ENCODE results near the gene PCGF3.

Gene PCGF3

DNA sequence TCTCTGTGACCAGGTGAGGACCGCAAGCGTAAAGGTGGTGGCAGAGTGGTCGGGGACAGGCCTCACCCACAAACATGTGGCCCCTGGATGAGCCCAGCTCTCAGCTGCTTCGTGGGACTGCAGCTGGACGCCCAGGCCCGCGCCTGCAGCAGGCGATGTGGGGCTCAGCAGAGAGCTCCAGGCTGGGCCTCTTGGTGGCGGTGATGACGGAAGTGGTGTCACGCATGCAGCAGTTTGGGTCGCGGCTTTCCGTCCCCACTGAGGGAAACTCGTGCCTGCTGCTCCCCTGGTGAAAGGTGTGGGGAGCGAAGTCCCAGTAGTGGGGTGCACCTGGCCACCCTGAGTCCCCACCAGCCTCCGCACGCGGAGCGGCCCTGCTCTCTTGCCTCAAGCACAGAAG lies 26.9 kb downstream of the PCGF3 start:
- H3K36me3 ChIP-seq (replicated peaks; ENCODE audit: low read depth, low read length): peaks cover 44% of the 10 kb centered on the region

DNA sequence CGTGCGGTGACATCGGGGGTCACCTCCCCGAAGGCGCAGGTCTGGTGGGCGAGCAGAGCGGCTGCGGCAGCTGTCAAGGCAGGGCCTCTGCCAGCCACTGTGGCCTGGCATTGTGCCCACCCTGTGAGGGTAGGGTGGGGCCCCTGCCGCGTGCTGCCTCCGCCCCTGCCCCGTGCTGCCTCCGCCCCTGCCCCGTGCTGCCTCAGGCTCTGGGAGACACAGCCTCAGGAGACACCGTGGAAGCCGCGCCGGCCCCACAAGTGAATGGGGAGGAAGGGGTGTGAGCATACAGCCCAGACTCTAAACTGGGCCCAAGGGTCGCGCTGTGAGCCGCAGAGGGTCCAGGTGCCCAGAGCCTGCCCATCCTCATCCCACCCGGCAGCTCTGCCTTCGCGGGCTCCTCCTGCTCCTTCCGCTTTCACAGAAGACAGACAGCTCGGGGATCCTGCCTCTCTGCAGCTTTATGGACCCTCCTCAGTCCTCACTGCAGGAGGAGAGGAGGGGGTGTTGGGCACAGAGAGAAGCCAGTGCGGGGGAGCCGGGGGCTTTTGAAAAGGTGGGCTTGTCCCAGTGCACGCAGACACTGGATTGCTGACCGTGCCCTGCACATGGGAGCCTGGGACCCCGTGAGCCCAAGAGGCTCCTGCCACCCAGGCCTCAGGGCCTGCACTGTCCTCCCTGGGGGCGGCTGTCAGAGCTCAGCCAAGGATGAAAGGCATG lies 27.4 kb downstream of the PCGF3 start:
- H3K4me3 ChIP-seq (ENCODE audit: low read length): no peak overlapping the region

More for the DNA sequence above, 26.9 kb downstream of the PCGF3 start:
- H3K27ac ChIP-seq (ENCODE audit: low read length): no peak overlapping the region
- H3K27me3 ChIP-seq (ENCODE audit: low read depth, low read length): no peaks in the 10 kb centered on the region
- peaks cover 21% of the 10 kb centered on the region for H3K79me2 ChIP-seq (ENCODE audit: low read length)
- no peak overlapping the region for H3K4me3 ChIP-seq (ENCODE audit: low read length)
- H3K9ac ChIP-seq (ENCODE audit: low read length): no peak overlapping the region
- H4K20me1 ChIP-seq (ENCODE audit: insufficient read depth, low read length): peaks cover 12% of the 10 kb centered on the region
- TF ChIP-seq, protein P1, sequence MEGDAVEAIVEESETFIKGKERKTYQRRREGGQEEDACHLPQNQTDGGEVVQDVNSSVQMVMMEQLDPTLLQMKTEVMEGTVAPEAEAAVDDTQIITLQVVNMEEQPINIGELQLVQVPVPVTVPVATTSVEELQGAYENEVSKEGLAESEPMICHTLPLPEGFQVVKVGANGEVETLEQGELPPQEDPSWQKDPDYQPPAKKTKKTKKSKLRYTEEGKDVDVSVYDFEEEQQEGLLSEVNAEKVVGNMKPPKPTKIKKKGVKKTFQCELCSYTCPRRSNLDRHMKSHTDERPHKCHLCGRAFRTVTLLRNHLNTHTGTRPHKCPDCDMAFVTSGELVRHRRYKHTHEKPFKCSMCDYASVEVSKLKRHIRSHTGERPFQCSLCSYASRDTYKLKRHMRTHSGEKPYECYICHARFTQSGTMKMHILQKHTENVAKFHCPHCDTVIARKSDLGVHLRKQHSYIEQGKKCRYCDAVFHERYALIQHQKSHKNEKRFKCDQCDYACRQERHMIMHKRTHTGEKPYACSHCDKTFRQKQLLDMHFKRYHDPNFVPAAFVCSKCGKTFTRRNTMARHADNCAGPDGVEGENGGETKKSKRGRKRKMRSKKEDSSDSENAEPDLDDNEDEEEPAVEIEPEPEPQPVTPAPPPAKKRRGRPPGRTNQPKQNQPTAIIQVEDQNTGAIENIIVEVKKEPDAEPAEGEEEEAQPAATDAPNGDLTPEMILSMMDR (IDR thresholded peaks at IDR 0.05; ENCODE audit: low read depth, low read length): no peak
- no peak for TF ChIP-seq EZH2phosphoT487 (IDR thresholded peaks at IDR 0.05; ENCODE audit: low read depth)
- H2AFZ ChIP-seq (ENCODE audit: low read depth, low read length): no peak overlapping the region
- H3K9me3 ChIP-seq (ENCODE audit: insufficient read depth, low read length): no peaks in the 10 kb centered on the region
- no peak overlapping the region for H3K4me2 ChIP-seq (ENCODE audit: low read length)
- no peaks in the 10 kb centered on the region for H3K4me1 ChIP-seq (ENCODE audit: low read length)

DNA sequence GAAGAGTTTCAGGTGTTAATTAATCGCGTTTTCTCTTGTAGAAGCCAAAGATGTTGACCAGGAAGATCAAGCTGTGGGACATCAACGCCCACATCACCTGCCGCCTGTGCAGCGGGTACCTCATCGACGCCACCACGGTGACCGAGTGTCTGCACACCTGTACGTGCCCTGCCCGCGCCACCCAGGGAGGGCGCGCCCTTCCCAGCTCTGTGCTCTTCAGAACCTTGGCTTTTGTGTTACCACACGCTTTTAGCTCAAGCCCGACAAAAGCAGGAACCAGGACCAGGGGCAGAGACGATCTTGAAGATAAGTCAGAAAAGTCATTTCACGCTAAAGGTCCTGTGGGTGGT lies 28.0 kb downstream of the PCGF3 start:
- Histone ChIP-seq H3K36me3 (replicated peaks; ENCODE audit: low read depth, low read length) (peaks cover 52% of the 10 kb centered on the region), H3K27me3 (ENCODE audit: low read depth, low read length) (no peaks in the 10 kb centered on the region), H3K9me3 (ENCODE audit: insufficient read depth, low read length) (no peaks in the 10 kb centered on the region), H3K4me3 (ENCODE audit: low read length) (no peak overlapping the region), H3K4me1 (ENCODE audit: low read length) (no peaks in the 10 kb centered on the region), H3K79me2 (ENCODE audit: low read length) (peaks cover 9% of the 10 kb centered on the region), H3K4me2 (ENCODE audit: low read length) (no peak overlapping the region), H3K27ac (ENCODE audit: low read length) (no peak overlapping the region), H2AFZ (ENCODE audit: low read depth, low read length) (no peak overlapping the region), H3K9ac (ENCODE audit: low read length) (no peak overlapping the region), H4K20me1 (ENCODE audit: insufficient read depth, low read length) (peaks cover under 1% of the 10 kb centered on the region)
- TF ChIP-seq, protein P1 (IDR thresholded peaks at IDR 0.05; ENCODE audit: low read depth, low read length): no peak
- no peak for TF ChIP-seq EZH2phosphoT487 (IDR thresholded peaks at IDR 0.05; ENCODE audit: low read depth)

More for the DNA sequence above, 27.4 kb downstream of the PCGF3 start:
- H3K4me2 ChIP-seq (ENCODE audit: low read length): no peak overlapping the region
- peaks cover 15% of the 10 kb centered on the region for H3K79me2 ChIP-seq (ENCODE audit: low read length)
- H3K9ac ChIP-seq (ENCODE audit: low read length): no peak overlapping the region
- no peaks in the 10 kb centered on the region for H3K9me3 ChIP-seq (ENCODE audit: insufficient read depth, low read length)
- peaks cover 50% of the 10 kb centered on the region for H3K36me3 ChIP-seq (replicated peaks; ENCODE audit: low read depth, low read length)
- no peak overlapping the region for H2AFZ ChIP-seq (ENCODE audit: low read depth, low read length)
- no peaks in the 10 kb centered on the region for H3K4me1 ChIP-seq (ENCODE audit: low read length)
- H3K27me3 ChIP-seq (ENCODE audit: low read depth, low read length): no peaks in the 10 kb centered on the region
- peaks cover 6% of the 10 kb centered on the region for H4K20me1 ChIP-seq (ENCODE audit: insufficient read depth, low read length)
- no peak overlapping the region for H3K27ac ChIP-seq (ENCODE audit: low read length)
- TF ChIP-seq, protein P1 (IDR thresholded peaks at IDR 0.05; ENCODE audit: low read depth, low read length): no peak
- no peak for TF ChIP-seq EZH2phosphoT487 (IDR thresholded peaks at IDR 0.05; ENCODE audit: low read depth)

DNA sequence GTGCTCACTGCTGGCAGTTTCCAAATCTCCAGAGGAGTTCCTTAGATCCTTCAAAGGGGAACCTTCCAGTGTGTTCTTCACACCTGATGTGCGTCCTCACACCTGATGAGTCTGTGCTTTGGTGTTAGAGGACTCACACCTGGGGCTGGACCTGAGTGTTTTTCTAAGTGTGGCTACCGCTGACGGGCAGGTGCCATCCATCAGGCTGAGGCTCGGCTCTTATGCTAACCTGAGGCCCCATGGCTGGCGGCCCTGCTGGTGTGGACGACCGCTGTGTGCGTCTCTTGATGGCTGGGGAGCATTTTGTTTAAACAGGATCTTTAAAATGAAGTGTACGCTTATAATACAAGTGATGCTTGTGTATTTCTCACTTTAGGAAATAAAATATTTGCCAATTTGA lies 28.4 kb downstream of the PCGF3 start:
- Histone ChIP-seq H3K4me3 (ENCODE audit: low read length) (no peak overlapping the region), H3K79me2 (ENCODE audit: low read length) (peaks cover 8% of the 10 kb centered on the region; the same call in 1 of the 2 replicates), H3K4me2 (ENCODE audit: low read length) (no peak overlapping the region), H3K36me3 (replicated peaks; ENCODE audit: low read depth, low read length) (peaks cover 52% of the 10 kb centered on the region), H3K27ac (ENCODE audit: low read length) (no peak overlapping the region), H3K9ac (ENCODE audit: low read length) (no peak overlapping the region), H2AFZ (ENCODE audit: low read depth, low read length) (no peak overlapping the region), H4K20me1 (ENCODE audit: insufficient read depth, low read length) (no peaks in the 10 kb centered on the region; the same call in 1 of the 2 replicates), H3K9me3 (ENCODE audit: insufficient read depth, low read length) (no peaks in the 10 kb centered on the region), H3K27me3 (ENCODE audit: low read depth, low read length) (no peaks in the 10 kb centered on the region), H3K4me1 (ENCODE audit: low read length) (no peaks in the 10 kb centered on the region)
- TF ChIP-seq EZH2phosphoT487 (IDR thresholded peaks at IDR 0.05; ENCODE audit: low read depth): no peak
- TF ChIP-seq, protein P1 (IDR thresholded peaks at IDR 0.05; ENCODE audit: low read depth, low read length): no peak

Measured in OCI-LY3 (cell line).